OCI-LY3 (cell line): ENCODE results near the gene FOSL2.

Experiments
- H2AFZ ChIP-seq: fragments of 200-600, 300-600 bp; shearing (Covaris generic); 2 replicates; pipeline ENCODE4 v1.6.0; 2014; ENCODE audit warnings: antibody characterized with exemption, low read depth, low read length
- H3K27ac ChIP-seq: fragments of 200-600, 300-600 bp; sonication (generic); 2 replicates; pipeline ENCODE4 v1.5.1; 2014; ENCODE audit warnings: mild to moderate bottlenecking, low read length, moderate library complexity, mixed read lengths
- H3K27me3 ChIP-seq: fragments of 200-600, 300-600 bp; sonication (generic); 2 replicates; pipeline ENCODE4 v1.6.1; 2014; ENCODE audit warnings: low read depth, low read length, mixed read lengths
- H3K36me3 ChIP-seq: fragments of 200-600, 300-600 bp; sonication (generic); replicated peaks from 2 replicates; pipeline ENCODE3; 2014; ENCODE audit warnings: low read depth, low read length, mixed read lengths
- H3K4me1 ChIP-seq: fragments of 300-600, 200-600 bp; sonication (generic); 2 replicates; pipeline ENCODE4 v1.6.1; 2014; ENCODE audit warnings: low read length, mixed read lengths
- H3K4me2 ChIP-seq: fragments of 200-600, 300-600 bp; sonication (generic); 2 replicates; pipeline ENCODE4 v1.6.1; 2014; ENCODE audit warnings: low read length, mixed read lengths
- H3K4me3 ChIP-seq: fragments of 300-600, 200-600 bp; sonication (generic); 2 replicates; pipeline ENCODE4 v1.5.1; 2014; ENCODE audit warnings: antibody characterized with exemption, mild to moderate bottlenecking, low read length, moderate library complexity
- H3K79me2 ChIP-seq: fragments of 300-600, 200-600 bp; shearing (Covaris generic); 2 replicates; pipeline ENCODE4 v1.6.1; 2014; ENCODE audit warnings: mild to moderate bottlenecking, low read length, mixed read lengths
- H3K9ac ChIP-seq: fragments of 300-600, 200-600 bp; shearing (Covaris generic); 2 replicates; pipeline ENCODE4 v1.6.0; 2014; ENCODE audit warnings: mild to moderate bottlenecking, low read length, moderate library complexity
- H3K9me3 ChIP-seq: fragments of 200-600, 300-600 bp; shearing (Covaris generic); 2 replicates; pipeline ENCODE4 v1.6.1; 2014; ENCODE audit warnings: low read length, mixed read lengths; ENCODE audit not compliant: insufficient read depth
- H4K20me1 ChIP-seq: fragments of 200-600, 300-600 bp; sonication (generic); 2 replicates; pipeline ENCODE4 v1.6.1; 2016; ENCODE audit warnings: low read length, mixed read lengths; ENCODE audit not compliant: insufficient read depth
- EZH2phosphoT487 ChIP-seq: fragments of 200-600 bp; shearing (Covaris generic); IDR thresholded peaks from 2 replicates; pipeline ENCODE4 v1.6.1; 2018; ENCODE audit warnings: antibody characterized with exemption, mixed run types, low read depth
- TF ChIP-seq, protein P1 (sequence below): fragments of 200-600, 300-600 bp; sonication (generic); IDR thresholded peaks from 2 replicates; pipeline ENCODE4 v1.5.1; 2014; ENCODE audit warnings: antibody characterized with exemption, low read length, low read depth

FOSL2 gene

DNA sequence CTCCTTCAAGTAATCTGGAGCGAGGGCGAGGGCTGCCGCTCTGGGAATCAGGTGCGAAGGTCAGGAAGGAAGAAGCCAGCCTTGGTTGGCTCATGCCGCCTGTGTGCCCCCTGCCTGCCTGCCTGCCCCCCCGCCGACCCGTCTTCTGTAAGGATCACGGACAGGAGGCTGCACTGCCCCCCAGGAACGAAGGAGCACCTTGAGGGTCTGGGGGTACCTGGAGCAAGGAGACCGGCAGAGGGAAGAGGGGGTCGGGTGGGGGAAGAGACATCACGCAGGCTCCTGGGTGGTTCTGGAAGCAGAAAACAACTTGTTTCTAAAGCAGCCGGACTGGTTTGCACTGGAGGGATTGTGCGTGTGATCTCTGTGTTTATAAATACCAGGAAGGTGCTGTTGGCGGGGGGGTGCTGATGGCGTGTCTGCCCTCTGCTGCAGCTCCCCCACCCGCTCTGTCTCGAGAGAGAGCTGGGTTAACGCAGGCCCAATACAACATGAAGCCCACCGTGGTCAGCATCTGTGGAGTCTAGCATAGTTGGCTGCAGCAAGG is 1.7 kb downstream of the FOSL2 start:
- Histone ChIP-seq H4K20me1 (no peaks in the 10 kb centered on the region), H3K4me3 (peak overlapping the region; percentile 83), H2AFZ (no peak overlapping the region), H3K9me3 (no peaks in the 10 kb centered on the region), H3K9ac (no peak overlapping the region), H3K27ac (no peak overlapping the region), H3K36me3 (no peaks in the 10 kb centered on the region), H3K4me1 (peaks cover 5% of the 10 kb centered on the region; the same call in 1 of the 2 replicates), H3K4me2 (peak overlapping the region; percentile 97), H3K27me3 (peaks cover 25% of the 10 kb centered on the region), H3K79me2 (no peaks in the 10 kb centered on the region)
- TF ChIP-seq EZH2phosphoT487: no peak
- TF ChIP-seq, protein P1, sequence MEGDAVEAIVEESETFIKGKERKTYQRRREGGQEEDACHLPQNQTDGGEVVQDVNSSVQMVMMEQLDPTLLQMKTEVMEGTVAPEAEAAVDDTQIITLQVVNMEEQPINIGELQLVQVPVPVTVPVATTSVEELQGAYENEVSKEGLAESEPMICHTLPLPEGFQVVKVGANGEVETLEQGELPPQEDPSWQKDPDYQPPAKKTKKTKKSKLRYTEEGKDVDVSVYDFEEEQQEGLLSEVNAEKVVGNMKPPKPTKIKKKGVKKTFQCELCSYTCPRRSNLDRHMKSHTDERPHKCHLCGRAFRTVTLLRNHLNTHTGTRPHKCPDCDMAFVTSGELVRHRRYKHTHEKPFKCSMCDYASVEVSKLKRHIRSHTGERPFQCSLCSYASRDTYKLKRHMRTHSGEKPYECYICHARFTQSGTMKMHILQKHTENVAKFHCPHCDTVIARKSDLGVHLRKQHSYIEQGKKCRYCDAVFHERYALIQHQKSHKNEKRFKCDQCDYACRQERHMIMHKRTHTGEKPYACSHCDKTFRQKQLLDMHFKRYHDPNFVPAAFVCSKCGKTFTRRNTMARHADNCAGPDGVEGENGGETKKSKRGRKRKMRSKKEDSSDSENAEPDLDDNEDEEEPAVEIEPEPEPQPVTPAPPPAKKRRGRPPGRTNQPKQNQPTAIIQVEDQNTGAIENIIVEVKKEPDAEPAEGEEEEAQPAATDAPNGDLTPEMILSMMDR: no peak

DNA sequence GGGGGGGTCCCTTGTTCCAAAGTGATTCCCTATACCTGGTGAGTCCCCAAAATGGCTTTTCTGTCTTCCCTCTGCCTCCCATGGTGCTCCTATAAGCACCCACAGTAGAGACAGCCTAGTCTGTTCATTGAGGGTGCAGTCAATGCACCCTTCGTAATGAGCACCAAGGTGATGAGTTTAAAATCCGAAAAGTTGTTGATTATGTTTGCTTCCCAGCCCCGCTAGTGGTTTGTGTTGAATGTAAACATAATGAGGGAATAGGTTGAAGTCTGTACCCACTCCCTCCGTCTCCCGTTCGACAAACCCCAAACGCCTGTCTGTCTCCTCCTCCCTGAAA is 2.3 kb downstream of the FOSL2 start:
- Histone ChIP-seq H3K4me3 (no peak overlapping the region), H3K27me3 (peaks cover 22% of the 10 kb centered on the region), H3K9me3 (no peaks in the 10 kb centered on the region), H3K36me3 (no peaks in the 10 kb centered on the region), H3K27ac (no peak overlapping the region), H3K9ac (no peak overlapping the region), H4K20me1 (no peaks in the 10 kb centered on the region), H3K4me1 (peaks cover 4% of the 10 kb centered on the region; the same call in 1 of the 2 replicates), H2AFZ (no peak overlapping the region), H3K79me2 (no peaks in the 10 kb centered on the region), H3K4me2 (no peak overlapping the region)
- TF ChIP-seq EZH2phosphoT487: no peak
- TF ChIP-seq, protein P1: no peak

- peaks cover 25% of the 10 kb centered on the region for H3K27me3 ChIP-seq
- no peak overlapping the region for H2AFZ ChIP-seq
- no peak overlapping the region for H3K27ac ChIP-seq
- H3K79me2 ChIP-seq: no peaks in the 10 kb centered on the region
- no peak overlapping the region for H3K4me3 ChIP-seq
- no peak overlapping the region for H3K9ac ChIP-seq
- H3K36me3 ChIP-seq: no peaks in the 10 kb centered on the region
- H3K4me2 ChIP-seq: no peak overlapping the region
- no peaks in the 10 kb centered on the region for H4K20me1 ChIP-seq
- peaks cover 3% of the 10 kb centered on the region; the same call in 1 of the 2 replicates for H3K4me1 ChIP-seq
- no peak for TF ChIP-seq EZH2phosphoT487
- TF ChIP-seq, protein P1: no peak
- H3K9me3 ChIP-seq: no peaks in the 10 kb centered on the region
These were observed 2.8 kb downstream of the FOSL2 start for GRCh38 chr2:28395334-28396061.

- H3K79me2 ChIP-seq: no peaks in the 10 kb centered on the region
- no peak overlapping the region for H3K9ac ChIP-seq
- no peaks in the 10 kb centered on the region for H3K36me3 ChIP-seq
These were observed 4.4 kb downstream of the FOSL2 start for GRCh38 chr2:28397043-28397381.

More at GRCh38 chr2:28397043-28397381, 4.4 kb downstream of the FOSL2 start:
- Histone ChIP-seq H3K4me2 (no peak overlapping the region), H3K27me3 (peaks cover 28% of the 10 kb centered on the region), H2AFZ (no peak overlapping the region), H4K20me1 (no peaks in the 10 kb centered on the region), H3K4me1 (peaks cover 3% of the 10 kb centered on the region; the same call in 1 of the 2 replicates), H3K27ac (no peak overlapping the region), H3K4me3 (no peak overlapping the region), H3K9me3 (no peaks in the 10 kb centered on the region)
- TF ChIP-seq, protein P1: no peak
- no peak for TF ChIP-seq EZH2phosphoT487
